Measurements from ENCODE around the gene CHAD. TPM values are rescaled to one million over a fixed set of nuclear protein-coding genes. Genes with fewer than 3 reads are reported as not detected.

Gene CHAD
- total RNA-seq, 1 experiment from 2014 or later = not detected

DNA sequence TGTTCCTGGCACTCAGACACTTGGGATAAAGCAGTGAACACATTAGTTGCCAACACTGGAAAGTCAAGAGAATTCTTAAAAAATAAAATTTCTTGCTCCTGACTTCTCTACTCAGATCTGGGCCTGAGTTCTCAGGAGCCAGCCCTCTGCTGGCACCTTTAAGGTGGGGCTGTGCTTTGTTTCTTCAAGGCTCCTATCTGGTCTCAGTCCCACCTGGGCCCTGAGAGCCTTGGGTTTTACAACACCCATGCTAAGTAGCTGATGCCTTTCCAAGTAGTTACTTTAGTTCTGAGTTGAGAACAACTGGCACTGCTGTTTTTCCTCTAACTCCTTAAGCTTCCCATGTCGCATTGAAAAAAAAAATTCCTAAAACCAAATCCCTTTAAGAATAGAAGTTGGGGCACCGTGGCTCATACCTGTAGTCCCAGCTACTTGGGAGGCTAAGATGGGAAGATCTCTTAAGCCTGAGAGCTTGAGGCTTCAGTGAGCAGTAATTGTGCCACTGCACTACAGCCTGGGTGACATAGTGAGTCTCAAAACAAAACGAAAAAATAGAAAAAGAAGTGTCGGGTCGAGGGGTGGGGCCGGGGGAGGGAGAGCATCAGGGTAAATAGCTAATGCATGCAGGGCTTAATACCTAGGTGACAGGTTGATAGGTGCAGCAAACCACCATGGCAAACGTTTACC, 16.6 kb downstream of the CHAD start:
- Histone ChIP-seq H3K36me3 (ENCODE audit: control insufficient read depth, insufficient read depth, low read length) (no peaks in the 10 kb centered on the region), H3K9me3 (ENCODE audit: control insufficient read depth, insufficient read depth, low read depth, low read length) (no peaks in the 10 kb centered on the region), H3K27me3 (ENCODE audit: control insufficient read depth, insufficient read depth, low read length) (no peaks in the 10 kb centered on the region), H3K4me1 (ENCODE audit: control insufficient read depth, insufficient read depth, low read length) (no peaks in the 10 kb centered on the region), H3K27ac (ENCODE audit: low read length) (no peak overlapping the region), H3K4me3 (ENCODE audit: low read depth in 2 of 2, low read length in 2 of 2) (no peak overlapping the region)
- CTCF ChIA-PET = no interaction called here
- TF ChIP-seq TCF7L2 (IDR thresholded peaks at IDR 0.05; ENCODE audit: low read depth, low read length) (no peak), SIN3A (IDR thresholded peaks at IDR 0.05; ENCODE audit: borderline replicate concordance, insufficient read depth, low read depth, low read length) (no peak), CTCF (IDR thresholded peaks at IDR 0.05) (no peak), REST (IDR thresholded peaks at IDR 0.05; ENCODE audit: insufficient read depth in 1 of 2, low read depth in 2 of 2, low read length in 1 of 2) (no peak), POLR2AphosphoS5 (IDR thresholded peaks at IDR 0.05; ENCODE audit: low read depth, low read length) (no peak)
- intact Hi-C loops (cut with micrococcal nuclease; ENCODE audit: unreplicated experiment) (no loop called here), in situ Hi-C loops (cut with HindIII; ENCODE audit: low pct_unique_long_range_greater_than_20kb, low sequenced_read_pairs) (no loop called here)
- POLR2A ChIA-PET = no interaction called here
- DNase-seq (ENCODE audit: low read depth, low spot score) = no peak
- no peak for ATAC-seq
- BruUV-seq (replicated peaks) = no TSS peak

DNA sequence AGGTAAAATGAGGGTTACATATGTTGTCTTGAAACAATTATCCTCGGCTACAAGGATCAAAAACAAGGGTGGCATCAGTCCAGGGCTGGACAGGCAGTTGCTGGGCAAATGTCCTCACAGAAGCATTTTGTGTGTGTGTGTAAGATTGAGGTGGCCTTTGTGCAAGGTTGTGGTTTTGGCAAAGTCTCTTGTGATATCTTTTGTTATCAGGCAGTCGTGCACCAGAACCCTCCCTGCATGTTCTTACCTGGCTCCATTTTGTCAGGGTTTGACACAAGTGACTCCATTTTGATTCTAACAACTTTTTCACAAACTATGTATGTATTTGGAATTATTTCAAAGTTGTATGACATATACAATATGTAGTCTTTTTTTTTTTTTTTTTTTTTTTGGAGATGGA, 20.0 kb downstream of the CHAD start:
- H3K36me3 ChIP-seq (ENCODE audit: control insufficient read depth, insufficient read depth, low read length) = no peaks in the 10 kb centered on the region
- BruUV-seq (replicated peaks) = no TSS peak
- ChIA-PET POLR2A (no interaction called here), CTCF (no interaction called here)
- H3K27ac ChIP-seq (ENCODE audit: low read length) = no peak overlapping the region
- DNase-seq (ENCODE audit: low read depth, low spot score) = no peak
- no peak overlapping the region for H3K4me3 ChIP-seq (ENCODE audit: low read depth in 2 of 2, low read length in 2 of 2)
- intact Hi-C loops (cut with micrococcal nuclease; ENCODE audit: unreplicated experiment) = no loop called here
- H3K27me3 ChIP-seq (ENCODE audit: control insufficient read depth, insufficient read depth, low read length) = no peaks in the 10 kb centered on the region
- in situ Hi-C loops (cut with HindIII; ENCODE audit: low pct_unique_long_range_greater_than_20kb, low sequenced_read_pairs) = no loop called here
- H3K4me1 ChIP-seq (ENCODE audit: control insufficient read depth, insufficient read depth, low read length) = no peaks in the 10 kb centered on the region
- no peaks in the 10 kb centered on the region for H3K9me3 ChIP-seq (ENCODE audit: control insufficient read depth, insufficient read depth, low read depth, low read length)
- no peak for TF ChIP-seq CTCF (IDR thresholded peaks at IDR 0.05)
- no peak for TF ChIP-seq TCF7L2 (IDR thresholded peaks at IDR 0.05; ENCODE audit: low read depth, low read length)
- TF ChIP-seq SIN3A (IDR thresholded peaks at IDR 0.05; ENCODE audit: borderline replicate concordance, insufficient read depth, low read depth, low read length) = no peak
- TF ChIP-seq POLR2AphosphoS5 (IDR thresholded peaks at IDR 0.05; ENCODE audit: low read depth, low read length) = no peak
- no peak for TF ChIP-seq REST (IDR thresholded peaks at IDR 0.05; ENCODE audit: insufficient read depth in 1 of 2, low read depth in 2 of 2, low read length in 1 of 2)
- ATAC-seq = no peak

Measured in Panc1 (cell line).